Vagina (tissue), 2 donors: ENCODE measurements around the gene TLE7.

Experiments
- CTCF ChIP-seq, 3 experiments: fragments of 450-650 bp in 2 of 3; fragments of 200-600 bp in 1 of 3; sonication (generic) in 1 of 3; IDR thresholded peaks; one replicate each; pipeline ENCODE4 v1.5.1; 2017 to 2019; ENCODE audit warnings: antibody characterized with exemption in 3 of 3, mild to moderate bottlenecking in 2 of 3, moderate library complexity in 2 of 3
- POLR2A ChIP-seq, 2 donors: fragments of 450-650 bp; IDR thresholded peaks; one replicate each; pipeline ENCODE4 v1.6.1; 2017; ENCODE audit warnings: antibody characterized with exemption in 2 of 2, mild to moderate bottlenecking in 2 of 2, moderate library complexity in 2 of 2

- TF ChIP-seq CTCF (IDR thresholded peaks at IDR 0.05) (no peak), POLR2A (IDR thresholded peaks at IDR 0.05) (peak in 1 of 2 donors; percentile 24)
Observed at GRCh38 chr16:71484006-71484893, 42.4 kb upstream of the TLE7 start.
